Lung (tissue), 12 donors: ENCODE results near the gene PSMC5. TPM values are rescaled to one million over a fixed set of nuclear protein-coding genes. Genes with fewer than 3 reads are reported as not detected.

ENCODE experiments used
- ATAC-seq: fragments of 200-7000 bp; cut with Tn5 transposase; one replicate; pipeline ENCODE4 v1.9.1; 2020; ENCODE audit warnings: moderate number of reproducible peaks; ENCODE audit not compliant: insufficient read depth, low FRiP score
- DNase-seq, 3 donors: peaks; one replicate each; pipeline ENCODE4 v3.0.0-alpha.2; 2013 to 2017
- H3K27ac ChIP-seq, 2 donors: one replicate each; pipeline ENCODE4 v1.5.1; 2013; ENCODE audit warnings: mild to moderate bottlenecking in 2 of 2, moderate library complexity in 2 of 2, control low read depth in 1 of 2, inconsistent platforms in 1 of 2, low read depth in 1 of 2, low read length in 1 of 2
- H3K27me3 ChIP-seq, 3 donors: one replicate each; pipeline ENCODE4 v1.5.1; 2013; ENCODE audit warnings: low read length in 2 of 3; ENCODE audit not compliant: control insufficient read depth in 3 of 3, insufficient read depth in 3 of 3
- H3K36me3 ChIP-seq, 4 donors: one replicate each; pipeline ENCODE4 v1.5.1; 2013; ENCODE audit warnings: low read length in 4 of 4, mild to moderate bottlenecking in 1 of 4, moderate library complexity in 1 of 4; ENCODE audit not compliant: control insufficient read depth in 4 of 4, insufficient read depth in 4 of 4
- H3K4me1 ChIP-seq, 5 donors: one replicate each; pipeline ENCODE4 v1.5.1; 2013; ENCODE audit warnings: low read length in 5 of 5, mild to moderate bottlenecking in 2 of 5, moderate library complexity in 1 of 5; ENCODE audit not compliant: control insufficient read depth in 5 of 5, insufficient read depth in 5 of 5
- H3K4me3 ChIP-seq: one replicate; pipeline ENCODE4 v1.5.1; 2013; ENCODE audit warnings: mild to moderate bottlenecking, control low read depth, moderate library complexity
- H3K9ac ChIP-seq, 2 donors: one replicate each; pipeline ENCODE4 v1.5.1; 2013; ENCODE audit warnings: low read length in 2 of 2, control low read depth in 1 of 2; ENCODE audit not compliant: insufficient read depth in 1 of 2
- H3K9me3 ChIP-seq, 4 donors: one replicate each; pipeline ENCODE4 v1.5.1; 2013; ENCODE audit warnings: low read length in 3 of 4, mild to moderate bottlenecking in 1 of 4, moderate library complexity in 1 of 4; ENCODE audit not compliant: control insufficient read depth in 4 of 4, insufficient read depth in 3 of 4
- WGBS, 2 donors: extraction: QIAGEN DNeasy Blood & Tissue Kit; methylation state at CpG; one replicate each; pipeline ENCODE4 v1.1.7; 2013; 5-methylcytosine and 5-hydroxymethylcytosine counted together
- polyA plus RNA-seq, 2 donors: library from polyadenylated mRNA; stranded (reverse); fragments of 200-250 nt; gene quantifications; one replicate each; pipeline ENCODE4 v1.2.1, GENCODE V29; 2013
- total RNA-seq, 2 donors: library from RNA; depleted of rRNA in 1 of 2; stranded (reverse); fragments of >200 nt in 1 of 2; gene quantifications; one replicate each; pipeline ENCODE4 v1.2.1, GENCODE V29; 2014 to 2021
- TF ChIP-seq, protein P1 (sequence below): IDR thresholded peaks from 2 replicates; pipeline ENCODE4 v1.5.1; 2012; ENCODE audit warnings: mild to moderate bottlenecking; ENCODE audit errors: control extremely low read depth, extremely low read depth
- donor health status: control.
- donor health status: control.
- donor health status: Bipolar disorder and iron deficiency.
- donor health status: healthy.
- donor health status: DM: yes; HTN: yes; CAD: no.

The PSMC5 gene
- total and polyA plus RNA-seq, 4 donors, result 46.1 to 177 (median 139) TPM

DNA sequence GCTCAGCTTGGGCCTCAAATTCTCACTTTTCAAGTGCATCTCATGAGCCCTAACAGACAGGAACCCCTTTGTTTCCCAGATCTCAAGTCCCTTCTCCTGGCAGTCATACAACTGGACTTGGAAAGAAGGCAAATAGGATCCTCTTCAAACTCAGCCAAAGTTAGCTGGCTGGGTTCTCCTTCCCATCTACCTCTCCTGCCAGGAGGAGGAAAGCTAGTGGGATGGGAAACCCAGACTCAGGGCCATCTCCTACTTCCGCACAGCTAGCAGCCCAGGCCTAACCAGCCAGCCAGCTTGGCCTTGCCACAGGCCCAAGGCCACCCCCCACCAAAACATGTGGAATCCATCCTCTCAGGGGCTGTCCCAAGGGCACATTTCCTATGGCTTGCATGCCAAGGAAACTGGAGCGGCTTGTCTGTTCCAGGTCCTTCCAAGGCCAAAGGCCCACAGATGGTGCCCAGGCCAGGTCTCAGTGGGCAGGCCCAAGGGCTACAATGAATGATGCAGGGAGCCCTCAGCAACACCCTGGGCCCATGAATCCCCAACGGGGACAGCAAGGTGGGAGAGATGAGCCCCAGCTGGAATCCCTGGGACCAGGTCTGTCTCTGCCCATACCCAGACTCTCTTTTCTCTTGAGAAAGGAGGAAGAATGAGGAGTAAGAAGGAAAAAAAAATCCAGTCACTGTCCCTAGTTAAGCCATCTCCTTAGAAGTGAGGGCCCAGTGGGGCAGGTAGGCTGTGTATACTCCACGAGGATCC is 13.5 kb downstream of the PSMC5 start:
- no peak for ATAC-seq
- Histone ChIP-seq H3K4me1 (peaks cover 17 to 58% (median 29%) of the 10 kb centered on the region in 5 donors), H3K9me3 (no peaks in the 10 kb centered on the region), H3K4me3 (no peak overlapping the region), H3K27me3 (no peaks in the 10 kb centered on the region), H3K9ac (peak overlapping the region in 1 of 2 donors; percentile 75), H3K36me3 (peaks cover 3 to 14% (median 7%) of the 10 kb centered on the region in 4 donors), H3K27ac (peak overlapping the region; percentile 83 to 98)
- WGBS, 2 donors, result 55 to 76% methylated on average over 4 of the region's 4 CpGs
- DNase-seq, result peak in 2 of 3 donors; percentile 44 to 54
- TF ChIP-seq, protein P1, sequence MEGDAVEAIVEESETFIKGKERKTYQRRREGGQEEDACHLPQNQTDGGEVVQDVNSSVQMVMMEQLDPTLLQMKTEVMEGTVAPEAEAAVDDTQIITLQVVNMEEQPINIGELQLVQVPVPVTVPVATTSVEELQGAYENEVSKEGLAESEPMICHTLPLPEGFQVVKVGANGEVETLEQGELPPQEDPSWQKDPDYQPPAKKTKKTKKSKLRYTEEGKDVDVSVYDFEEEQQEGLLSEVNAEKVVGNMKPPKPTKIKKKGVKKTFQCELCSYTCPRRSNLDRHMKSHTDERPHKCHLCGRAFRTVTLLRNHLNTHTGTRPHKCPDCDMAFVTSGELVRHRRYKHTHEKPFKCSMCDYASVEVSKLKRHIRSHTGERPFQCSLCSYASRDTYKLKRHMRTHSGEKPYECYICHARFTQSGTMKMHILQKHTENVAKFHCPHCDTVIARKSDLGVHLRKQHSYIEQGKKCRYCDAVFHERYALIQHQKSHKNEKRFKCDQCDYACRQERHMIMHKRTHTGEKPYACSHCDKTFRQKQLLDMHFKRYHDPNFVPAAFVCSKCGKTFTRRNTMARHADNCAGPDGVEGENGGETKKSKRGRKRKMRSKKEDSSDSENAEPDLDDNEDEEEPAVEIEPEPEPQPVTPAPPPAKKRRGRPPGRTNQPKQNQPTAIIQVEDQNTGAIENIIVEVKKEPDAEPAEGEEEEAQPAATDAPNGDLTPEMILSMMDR, result no peak

DNA sequence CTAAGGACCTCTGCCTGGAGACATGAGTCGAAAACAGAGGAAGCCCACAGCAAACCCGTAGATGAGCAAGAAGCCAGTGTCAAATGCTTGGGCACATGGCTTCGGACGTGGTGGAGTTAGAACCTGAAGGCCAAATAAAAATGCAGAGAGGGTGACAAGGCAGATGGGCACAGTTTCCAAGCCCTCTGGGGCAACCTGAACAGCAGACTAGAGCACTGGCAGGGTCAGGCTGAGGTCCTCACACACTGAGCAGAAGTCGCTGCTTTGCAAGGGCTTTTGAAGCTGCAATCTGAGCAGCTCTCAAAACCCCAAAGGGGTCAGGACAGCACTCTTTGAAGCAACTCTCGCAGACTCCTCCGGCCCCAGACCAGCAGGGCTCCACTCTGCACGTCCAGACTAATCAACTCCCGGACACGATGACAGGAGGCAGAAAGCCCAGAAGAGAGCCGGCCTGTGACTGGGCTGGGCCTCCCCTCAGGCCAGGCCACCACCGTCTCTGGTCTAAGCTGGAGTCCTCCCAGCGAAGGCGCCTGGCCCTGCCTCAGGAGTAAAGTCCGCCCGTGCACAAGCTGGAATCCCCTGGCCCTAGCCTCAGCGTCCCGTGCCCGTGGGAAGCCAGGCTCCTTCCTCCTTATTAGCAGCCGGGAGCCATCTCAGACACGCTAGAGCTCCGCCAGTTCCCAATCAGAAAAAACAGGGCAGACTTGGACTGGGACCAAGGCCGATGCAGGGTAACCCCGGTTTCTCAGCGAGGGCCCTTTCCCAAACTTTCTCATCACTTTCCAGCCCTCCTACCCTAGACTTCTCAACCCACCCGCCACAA is 14.3 kb downstream of the PSMC5 start:
- Histone ChIP-seq H3K36me3 (peaks cover 3 to 10% (median 5%) of the 10 kb centered on the region in 4 donors), H3K27ac (peak overlapping the region; percentile 83 to 98), H3K9me3 (no peaks in the 10 kb centered on the region), H3K27me3 (no peaks in the 10 kb centered on the region), H3K4me1 (peaks cover 17 to 58% (median 29%) of the 10 kb centered on the region in 5 donors), H3K9ac (peak overlapping the region; percentile 63 to 75), H3K4me3 (peak overlapping the region; percentile 75)
- DNase-seq (peak; percentile 84 to 91 (median 90)), ATAC-seq (no peak)
- TF ChIP-seq, protein P1, result no peak
- WGBS, 2 donors, result 4 to 7% methylated on average over 26 of the region's 26 CpGs

DNA sequence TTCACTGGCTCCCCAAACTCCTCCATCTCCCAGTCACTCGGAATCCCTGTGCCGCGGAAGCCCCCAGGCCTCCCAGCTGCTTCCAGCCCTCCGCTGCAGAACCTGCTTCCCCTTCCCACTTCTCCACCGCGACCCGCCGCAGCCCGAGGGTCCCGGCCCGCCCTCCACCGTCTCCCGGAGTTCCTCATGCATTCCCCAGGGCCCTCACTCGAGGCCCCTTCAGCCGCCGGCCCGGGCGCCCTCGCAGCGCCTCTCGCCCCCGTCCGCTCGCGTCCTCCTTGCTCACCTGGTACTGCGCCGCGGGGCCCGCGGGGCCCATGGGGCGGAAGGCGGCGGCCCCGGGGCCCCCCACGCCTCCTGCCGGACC is 14.9 kb downstream of the PSMC5 start:
- DNase-seq (no peak), ATAC-seq (no peak)
- H3K36me3 ChIP-seq, result peaks cover 0 to 5% (median 3%) of the 10 kb centered on the region in 4 donors
- TF ChIP-seq, protein P1, result no peak
- H3K4me3 ChIP-seq, result peak overlapping the region; percentile 75
- H3K9ac ChIP-seq, result peak overlapping the region; percentile 63 to 75
- no peaks in the 10 kb centered on the region for H3K27me3 ChIP-seq
- peak overlapping the region; percentile 83 to 98 for H3K27ac ChIP-seq
- no peaks in the 10 kb centered on the region for H3K9me3 ChIP-seq
- H3K4me1 ChIP-seq, result peaks cover 17 to 56% (median 29%) of the 10 kb centered on the region in 5 donors
- 0 to 1% methylated on average over 23 to 36 of the region's 36 CpGs for WGBS, 2 donors
